ENCODE results near the gene IPPK. TPM values are rescaled to one million over a fixed set of nuclear protein-coding genes. Genes with fewer than 3 reads are reported as not detected.
A peak's percentile ranks its signal among the peaks of the same experiment; 100 is the strongest.

The IPPK gene
- total RNA-seq, 1 donor from 2014 or later, result 8.1 TPM

DNA sequence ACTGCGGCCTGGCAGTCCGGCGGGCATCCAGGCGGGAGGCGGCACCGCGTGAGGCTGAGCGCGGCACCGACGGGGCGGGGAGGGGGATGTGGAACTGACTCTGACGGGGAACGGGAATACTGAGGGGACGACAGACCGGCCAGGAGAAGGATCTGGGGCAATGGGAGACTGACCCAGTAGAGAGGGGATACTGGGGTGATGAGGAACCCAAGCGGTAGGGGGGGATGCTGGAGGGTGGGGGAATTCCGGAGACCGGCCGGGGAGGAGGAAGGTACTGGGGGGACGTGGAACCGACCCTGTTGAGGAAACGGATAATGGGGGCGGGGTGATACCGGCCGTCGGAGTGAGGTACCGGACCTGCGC lies 423 bp downstream of the IPPK start:
- H3K9me3 Mint-ChIP-seq, result no peaks in the 10 kb centered on the region
- peaks cover 4% of the 10 kb centered on the region for H3K36me3 Mint-ChIP-seq
- peak overlapping the region; percentile 96 for H3K4me3 Mint-ChIP-seq
- peak overlapping the region; percentile 88 for H3K27ac Mint-ChIP-seq
- TF ChIP-seq, protein P1, sequence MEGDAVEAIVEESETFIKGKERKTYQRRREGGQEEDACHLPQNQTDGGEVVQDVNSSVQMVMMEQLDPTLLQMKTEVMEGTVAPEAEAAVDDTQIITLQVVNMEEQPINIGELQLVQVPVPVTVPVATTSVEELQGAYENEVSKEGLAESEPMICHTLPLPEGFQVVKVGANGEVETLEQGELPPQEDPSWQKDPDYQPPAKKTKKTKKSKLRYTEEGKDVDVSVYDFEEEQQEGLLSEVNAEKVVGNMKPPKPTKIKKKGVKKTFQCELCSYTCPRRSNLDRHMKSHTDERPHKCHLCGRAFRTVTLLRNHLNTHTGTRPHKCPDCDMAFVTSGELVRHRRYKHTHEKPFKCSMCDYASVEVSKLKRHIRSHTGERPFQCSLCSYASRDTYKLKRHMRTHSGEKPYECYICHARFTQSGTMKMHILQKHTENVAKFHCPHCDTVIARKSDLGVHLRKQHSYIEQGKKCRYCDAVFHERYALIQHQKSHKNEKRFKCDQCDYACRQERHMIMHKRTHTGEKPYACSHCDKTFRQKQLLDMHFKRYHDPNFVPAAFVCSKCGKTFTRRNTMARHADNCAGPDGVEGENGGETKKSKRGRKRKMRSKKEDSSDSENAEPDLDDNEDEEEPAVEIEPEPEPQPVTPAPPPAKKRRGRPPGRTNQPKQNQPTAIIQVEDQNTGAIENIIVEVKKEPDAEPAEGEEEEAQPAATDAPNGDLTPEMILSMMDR (conservative IDR thresholded peaks at IDR 0.05), result no peak
- H3K4me1 Mint-ChIP-seq (ENCODE audit: unreplicated experiment), result peaks cover 22% of the 10 kb centered on the region
- DNase-seq (ENCODE audit: extremely low spot score, unreplicated experiment), result no peak
- H3K27me3 Mint-ChIP-seq, result no peaks in the 10 kb centered on the region

DNA sequence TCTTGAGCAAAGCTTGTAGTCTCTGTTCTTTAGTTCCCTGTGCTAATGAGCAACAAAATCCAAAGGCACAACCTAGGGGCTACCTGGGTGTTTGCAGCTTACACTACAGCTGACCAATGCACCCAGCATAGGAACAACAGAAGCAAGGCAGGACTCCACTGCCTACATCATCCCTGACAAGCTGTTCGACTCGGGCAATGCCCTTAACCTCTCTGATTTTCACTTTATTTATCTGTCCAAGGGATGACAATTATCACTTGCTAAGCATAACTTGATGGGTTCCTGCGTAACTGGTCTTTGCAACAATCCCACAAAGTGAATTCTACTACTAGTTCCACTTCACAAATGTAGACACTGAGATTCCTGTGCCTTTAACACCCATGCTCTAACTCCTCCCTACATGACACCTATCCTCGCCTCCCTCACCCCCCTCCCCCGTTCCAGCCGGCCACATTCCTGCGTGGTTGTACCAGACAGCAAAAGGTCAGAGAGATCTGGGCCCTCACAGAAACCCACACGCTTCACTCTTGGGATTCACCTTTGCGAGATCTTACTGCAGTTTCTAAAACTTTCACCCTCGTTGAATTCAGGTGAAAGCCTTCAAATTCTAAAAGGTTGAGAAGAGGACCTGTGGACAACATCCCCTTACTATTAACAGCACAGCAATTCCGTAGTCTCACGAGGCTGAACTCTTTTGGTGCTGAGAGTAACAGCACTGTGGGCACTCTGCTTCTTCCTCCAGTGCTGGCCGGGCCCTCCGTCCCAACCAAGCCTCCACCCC lies 995 bp downstream of the IPPK start:
- Mint-ChIP-seq H3K4me1 (ENCODE audit: unreplicated experiment) (peaks cover 22% of the 10 kb centered on the region), H3K27ac (peak overlapping the region; percentile 88), H3K4me3 (peak overlapping the region; percentile 96), H3K9me3 (no peaks in the 10 kb centered on the region), H3K36me3 (peaks cover 4% of the 10 kb centered on the region), H3K27me3 (no peaks in the 10 kb centered on the region)
- no peak for DNase-seq (ENCODE audit: extremely low spot score, unreplicated experiment)
- TF ChIP-seq, protein P1 (conservative IDR thresholded peaks at IDR 0.05), result no peak

- TF ChIP-seq, protein P1 (conservative IDR thresholded peaks at IDR 0.05), result no peak
- Mint-ChIP-seq H3K4me3 (peak overlapping the region; percentile 57), H3K4me1 (ENCODE audit: unreplicated experiment) (peaks cover 22% of the 10 kb centered on the region)
These were observed 2.9 kb downstream of the IPPK start for GRCh38 chr9:92666912-92667532.

DNA sequence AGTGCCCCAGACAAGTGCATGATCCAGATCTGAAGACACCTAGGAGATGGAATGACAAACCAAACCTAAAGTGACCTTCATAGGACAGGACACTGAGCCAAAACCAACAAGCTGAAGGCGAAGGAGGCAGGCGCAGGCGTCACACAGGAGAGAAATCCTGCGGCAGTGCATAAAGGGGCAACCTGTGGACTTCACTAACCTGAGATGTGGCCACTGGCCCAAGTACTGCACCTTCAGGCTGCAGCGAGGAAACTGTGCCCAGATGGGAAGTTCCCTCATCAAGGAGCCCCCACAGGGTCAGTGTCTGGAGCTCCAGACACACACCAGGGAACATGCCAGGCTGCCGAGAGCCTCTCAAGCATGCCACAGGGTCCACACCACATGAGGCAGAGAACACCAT lies 3.7 kb downstream of the IPPK start:
- Mint-ChIP-seq H3K4me1 (ENCODE audit: unreplicated experiment) (peaks cover 28% of the 10 kb centered on the region), H3K27me3 (no peaks in the 10 kb centered on the region), H3K27ac (peak overlapping the region; percentile 87), H3K36me3 (peaks cover 12% of the 10 kb centered on the region), H3K9me3 (no peaks in the 10 kb centered on the region), H3K4me3 (peak overlapping the region; percentile 70)
- no peak for DNase-seq (ENCODE audit: extremely low spot score, unreplicated experiment)
- TF ChIP-seq, protein P1 (conservative IDR thresholded peaks at IDR 0.05), result no peak

More at GRCh38 chr9:92666912-92667532, 2.9 kb downstream of the IPPK start:
- Mint-ChIP-seq H3K36me3 (peaks cover 8% of the 10 kb centered on the region), H3K27ac (peak overlapping the region; percentile 46), H3K27me3 (no peaks in the 10 kb centered on the region), H3K9me3 (no peaks in the 10 kb centered on the region)
- DNase-seq (ENCODE audit: extremely low spot score, unreplicated experiment), result no peak

DNA sequence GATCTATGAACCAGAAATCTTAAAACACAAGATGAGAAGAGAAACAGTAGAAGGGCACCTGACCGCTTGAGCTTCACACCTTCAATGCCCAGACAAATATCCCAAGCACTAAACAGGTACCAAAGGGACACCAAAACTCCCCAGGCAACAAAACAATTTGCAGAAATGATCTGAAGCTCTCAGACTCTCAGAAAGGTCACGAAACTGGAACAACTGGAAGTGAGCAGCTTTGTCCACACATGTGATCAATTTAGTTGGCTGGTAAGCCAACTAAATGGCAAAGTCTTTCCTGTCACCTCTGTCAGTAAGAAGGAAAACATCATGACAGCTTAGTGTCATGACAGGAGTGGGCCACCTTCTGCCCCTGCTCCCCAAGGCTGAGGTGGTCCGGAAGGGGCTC lies 4.1 kb downstream of the IPPK start:
- Mint-ChIP-seq H3K4me3 (peak overlapping the region; percentile 70), H3K4me1 (ENCODE audit: unreplicated experiment) (peaks cover 30% of the 10 kb centered on the region), H3K9me3 (no peaks in the 10 kb centered on the region), H3K27me3 (no peaks in the 10 kb centered on the region), H3K36me3 (peaks cover 12% of the 10 kb centered on the region), H3K27ac (peak overlapping the region; percentile 87)
- TF ChIP-seq, protein P1 (conservative IDR thresholded peaks at IDR 0.05), result no peak
- DNase-seq (ENCODE audit: extremely low spot score, unreplicated experiment), result no peak

All from type B pancreatic cell (in vitro differentiated cells).